HL-60 (cell line): Measurements from ENCODE around the gene ZDHHC20.

Experiments used
- GABPA ChIP-seq: IDR thresholded peaks from 2 replicates; pipeline ENCODE4 v1.6.1; 2012; ENCODE audit warnings: low read depth
- POLR2AphosphoS5 ChIP-seq: IDR thresholded peaks from 2 replicates; pipeline ENCODE4 v1.6.1; 2012; ENCODE audit warnings: low read depth
- TF ChIP-seq, protein P1 (sequence below): IDR thresholded peaks from one replicate; pipeline ENCODE4 v1.5.1; 2011; ENCODE audit warnings: low read length, control low read depth, inconsistent platforms; ENCODE audit not compliant: insufficient read depth

DNA sequence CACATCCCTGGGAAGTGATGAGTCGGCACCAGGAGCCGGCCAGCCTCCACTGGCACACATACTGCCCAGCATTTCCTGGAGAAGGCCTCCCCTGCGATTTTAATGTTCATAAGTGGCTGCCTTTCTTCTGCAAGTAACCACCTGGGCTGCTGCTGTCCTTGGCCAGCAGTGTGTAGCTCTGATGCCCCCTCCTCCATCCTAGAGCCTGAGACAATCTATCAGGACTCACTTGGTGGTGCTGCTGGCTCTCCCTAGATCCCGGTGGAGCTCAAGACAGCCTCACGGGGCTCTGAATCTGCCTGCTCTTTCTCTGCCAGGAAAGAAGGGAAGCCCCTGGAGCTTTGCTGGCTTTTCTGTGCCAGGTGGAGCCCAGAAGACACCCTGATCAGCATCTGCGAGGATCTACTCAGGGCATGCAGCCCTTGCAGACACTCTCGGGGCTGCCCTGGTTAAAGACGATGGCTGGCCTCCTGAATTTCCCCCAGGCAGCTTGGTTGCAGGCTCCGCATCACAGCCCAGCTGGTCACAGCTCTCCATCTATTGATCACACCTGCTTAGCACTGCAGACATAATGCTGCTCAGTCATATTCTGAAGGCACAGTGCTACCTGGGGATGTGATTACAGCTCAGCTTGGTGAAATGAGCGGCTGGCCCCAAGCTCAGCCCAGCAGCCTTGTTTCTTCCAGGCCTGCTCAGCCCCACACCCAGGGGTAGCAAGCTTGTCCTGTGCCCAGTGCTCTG lies 122.3 kb downstream of the ZDHHC20 start:
- TF ChIP-seq, protein P1, sequence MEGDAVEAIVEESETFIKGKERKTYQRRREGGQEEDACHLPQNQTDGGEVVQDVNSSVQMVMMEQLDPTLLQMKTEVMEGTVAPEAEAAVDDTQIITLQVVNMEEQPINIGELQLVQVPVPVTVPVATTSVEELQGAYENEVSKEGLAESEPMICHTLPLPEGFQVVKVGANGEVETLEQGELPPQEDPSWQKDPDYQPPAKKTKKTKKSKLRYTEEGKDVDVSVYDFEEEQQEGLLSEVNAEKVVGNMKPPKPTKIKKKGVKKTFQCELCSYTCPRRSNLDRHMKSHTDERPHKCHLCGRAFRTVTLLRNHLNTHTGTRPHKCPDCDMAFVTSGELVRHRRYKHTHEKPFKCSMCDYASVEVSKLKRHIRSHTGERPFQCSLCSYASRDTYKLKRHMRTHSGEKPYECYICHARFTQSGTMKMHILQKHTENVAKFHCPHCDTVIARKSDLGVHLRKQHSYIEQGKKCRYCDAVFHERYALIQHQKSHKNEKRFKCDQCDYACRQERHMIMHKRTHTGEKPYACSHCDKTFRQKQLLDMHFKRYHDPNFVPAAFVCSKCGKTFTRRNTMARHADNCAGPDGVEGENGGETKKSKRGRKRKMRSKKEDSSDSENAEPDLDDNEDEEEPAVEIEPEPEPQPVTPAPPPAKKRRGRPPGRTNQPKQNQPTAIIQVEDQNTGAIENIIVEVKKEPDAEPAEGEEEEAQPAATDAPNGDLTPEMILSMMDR = no peak
- TF ChIP-seq POLR2AphosphoS5 = no peak
- TF ChIP-seq GABPA = no peak
